Ectodermal cell (in vitro differentiated cells): Measurements from ENCODE around the gene TREX2.

Source experiments
- H3K27ac ChIP-seq: 2 replicates; pipeline ENCODE4 v1.7.0; 2013; ENCODE audit warnings: mild to moderate bottlenecking, low read depth, low read length; ENCODE audit not compliant: insufficient read depth, poor library complexity, severe bottlenecking
- H3K27me3 ChIP-seq: 2 replicates; pipeline ENCODE4 v1.7.0; 2013; ENCODE audit warnings: mild to moderate bottlenecking, low read length; ENCODE audit not compliant: insufficient read depth, control insufficient read depth, poor library complexity, severe bottlenecking
- H3K36me3 ChIP-seq: one replicate; pipeline ENCODE4 v1.7.0; 2013; ENCODE audit warnings: low read length; ENCODE audit not compliant: control insufficient read depth, insufficient read depth
- H3K4me1 ChIP-seq: one replicate; pipeline ENCODE4 v1.7.0; 2013; ENCODE audit warnings: low read length; ENCODE audit not compliant: control insufficient read depth, insufficient read depth
- H3K4me3 ChIP-seq: 2 replicates; pipeline ENCODE4 v1.7.0; 2013; ENCODE audit warnings: low read depth, low read length, control low read depth; ENCODE audit not compliant: insufficient read depth
- H3K9me3 ChIP-seq: 2 replicates; pipeline ENCODE4 v1.7.0; 2013; ENCODE audit warnings: mild to moderate bottlenecking, low read length, moderate library complexity; ENCODE audit not compliant: control insufficient read depth
- WGBS, 2 experiments: methylation state at CpG; one replicate each; pipeline ENCODE4 v1.1.7; 2013; ENCODE audit warnings: missing lambda C conversion rate in 2 of 2; 5-methylcytosine and 5-hydroxymethylcytosine counted together

Gene TREX2

DNA sequence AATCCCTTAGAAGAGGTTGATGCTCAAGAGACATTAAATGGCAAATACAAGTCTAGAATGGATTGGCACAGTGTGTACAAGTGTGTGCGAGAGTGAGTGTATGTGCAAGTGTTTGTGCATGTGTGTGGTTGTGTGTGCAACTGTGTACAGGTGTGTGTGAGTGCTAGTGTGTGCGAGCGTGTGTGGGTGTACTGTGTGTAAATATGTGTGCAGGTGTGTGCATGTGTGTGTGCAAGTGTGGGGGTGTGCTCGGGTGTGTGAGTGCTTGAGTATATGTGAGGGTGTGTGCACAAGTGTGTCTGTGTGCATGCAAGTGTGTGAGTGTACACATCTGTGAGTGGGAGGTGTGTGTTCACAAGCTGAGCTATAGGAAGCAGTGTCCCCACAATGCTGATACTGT lies 5.9 kb downstream of the TREX2 start:
- no peak overlapping the region for H3K4me3 ChIP-seq
- H3K27me3 ChIP-seq, result no peaks in the 10 kb centered on the region
- H3K36me3 ChIP-seq, result no peaks in the 10 kb centered on the region
- H3K4me1 ChIP-seq, result no peaks in the 10 kb centered on the region
- H3K9me3 ChIP-seq, result no peaks in the 10 kb centered on the region
- WGBS, 2 experiments, result 91 to 94% methylated on average over 4 of the region's 4 CpGs
- H3K27ac ChIP-seq, result no peak overlapping the region

DNA sequence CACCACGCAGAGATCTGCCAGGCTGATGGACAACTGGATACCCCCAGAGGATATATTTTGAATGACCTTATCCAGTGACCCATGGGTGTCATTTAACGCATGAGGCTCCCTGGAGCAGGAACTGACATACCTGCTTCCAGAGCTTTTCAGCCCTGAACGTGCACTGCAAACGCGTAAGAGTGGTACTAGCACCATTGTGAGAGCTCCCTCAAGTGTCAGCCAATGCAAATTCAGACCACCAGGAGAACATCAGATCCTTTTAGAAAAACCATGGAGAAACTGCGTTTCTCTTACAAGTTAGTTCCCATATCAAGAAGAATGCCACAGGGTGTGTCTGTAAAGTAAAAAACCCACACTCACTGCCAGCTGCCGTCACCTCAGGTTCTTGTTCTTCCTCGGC lies 7.3 kb downstream of the TREX2 start:
- WGBS, 2 experiments, result 43 to 44% methylated on average over 8 of the region's 8 CpGs
- Histone ChIP-seq H3K27me3 (no peaks in the 10 kb centered on the region), H3K4me1 (no peaks in the 10 kb centered on the region), H3K9me3 (no peaks in the 10 kb centered on the region), H3K36me3 (no peaks in the 10 kb centered on the region), H3K4me3 (no peak overlapping the region), H3K27ac (no peak overlapping the region)

DNA sequence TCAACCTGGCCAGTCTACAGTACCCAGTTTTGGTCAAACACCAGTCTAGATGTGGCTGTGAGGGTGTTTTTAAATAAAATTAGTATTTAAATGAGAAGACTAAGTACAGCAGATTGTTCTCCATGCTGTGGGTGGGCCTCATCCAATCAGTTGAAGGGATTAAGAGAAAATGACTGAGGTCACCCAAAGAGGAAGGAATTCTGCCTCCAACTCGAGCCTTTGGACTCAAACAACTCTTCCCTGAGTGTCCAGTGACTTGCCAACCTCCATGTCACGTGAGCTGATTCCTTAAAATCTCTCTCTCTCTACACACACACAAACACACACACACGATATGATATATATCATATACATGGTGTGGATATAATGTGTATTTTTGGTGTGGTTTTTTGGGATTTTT lies 10.0 kb downstream of the TREX2 start:
- H3K9me3 ChIP-seq, result no peaks in the 10 kb centered on the region
- H3K4me3 ChIP-seq, result no peak overlapping the region
- 54 to 77% methylated on average over 1 to 2 of the region's 3 CpGs for WGBS, 2 experiments
- no peaks in the 10 kb centered on the region for H3K36me3 ChIP-seq
- no peaks in the 10 kb centered on the region for H3K27me3 ChIP-seq
- H3K4me1 ChIP-seq, result no peaks in the 10 kb centered on the region
- no peak overlapping the region for H3K27ac ChIP-seq

DNA sequence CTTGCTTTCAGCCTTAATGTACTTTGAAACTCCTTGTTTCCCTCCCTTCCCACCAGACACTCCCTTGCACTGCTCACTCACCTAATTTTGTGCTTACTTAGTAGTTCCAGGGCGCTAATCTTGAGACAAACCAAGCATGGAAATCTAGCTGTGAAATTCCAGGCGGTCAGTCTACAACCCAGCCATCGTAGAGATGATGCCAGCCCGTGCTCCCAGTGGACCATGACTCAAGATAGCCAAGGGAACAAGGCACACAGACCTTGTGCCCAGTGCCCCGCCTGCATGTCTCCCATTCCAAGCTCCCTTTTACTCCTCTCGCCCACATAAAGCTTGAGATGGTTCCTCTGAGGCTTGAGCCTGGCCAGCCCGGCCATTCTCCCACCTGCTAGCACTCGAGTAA lies 11.1 kb downstream of the TREX2 start:
- Histone ChIP-seq H3K9me3 (no peaks in the 10 kb centered on the region), H3K27ac (no peak overlapping the region), H3K27me3 (no peaks in the 10 kb centered on the region), H3K36me3 (no peaks in the 10 kb centered on the region), H3K4me1 (no peaks in the 10 kb centered on the region), H3K4me3 (no peak overlapping the region)
- WGBS, 2 experiments, result 93 to 94% methylated on average over 8 of the region's 8 CpGs

DNA sequence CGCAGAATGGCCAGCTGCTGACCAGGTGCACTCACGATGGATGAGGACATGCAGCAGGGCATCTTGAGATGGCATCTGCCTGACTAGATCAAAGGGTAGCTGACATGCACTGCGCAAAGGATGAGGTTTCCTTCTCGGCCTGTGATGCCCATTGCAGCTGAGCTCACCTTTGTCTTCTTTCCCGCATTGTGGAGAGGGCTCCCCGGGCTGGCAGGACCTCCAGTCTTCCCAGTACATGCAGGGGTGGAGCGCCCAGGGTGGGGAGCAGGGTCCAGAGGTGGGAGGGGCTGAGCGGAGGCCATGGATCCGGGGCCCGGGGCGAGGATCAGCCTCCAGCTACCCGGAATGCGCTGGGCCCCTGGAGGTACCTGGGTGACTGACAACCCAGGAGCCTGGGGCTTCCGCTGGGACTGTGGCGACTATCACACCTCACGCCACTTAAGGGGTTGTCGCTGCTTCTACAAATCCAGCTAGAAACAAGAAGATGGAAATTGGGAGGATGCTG lies 12.0 kb downstream of the TREX2 start:
- 92 to 94% methylated on average over 17 of the region's 17 CpGs for WGBS, 2 experiments
- Histone ChIP-seq H3K4me1 (no peaks in the 10 kb centered on the region), H3K27me3 (no peaks in the 10 kb centered on the region), H3K4me3 (no peak overlapping the region), H3K9me3 (no peaks in the 10 kb centered on the region), H3K27ac (no peak overlapping the region), H3K36me3 (no peaks in the 10 kb centered on the region)

DNA sequence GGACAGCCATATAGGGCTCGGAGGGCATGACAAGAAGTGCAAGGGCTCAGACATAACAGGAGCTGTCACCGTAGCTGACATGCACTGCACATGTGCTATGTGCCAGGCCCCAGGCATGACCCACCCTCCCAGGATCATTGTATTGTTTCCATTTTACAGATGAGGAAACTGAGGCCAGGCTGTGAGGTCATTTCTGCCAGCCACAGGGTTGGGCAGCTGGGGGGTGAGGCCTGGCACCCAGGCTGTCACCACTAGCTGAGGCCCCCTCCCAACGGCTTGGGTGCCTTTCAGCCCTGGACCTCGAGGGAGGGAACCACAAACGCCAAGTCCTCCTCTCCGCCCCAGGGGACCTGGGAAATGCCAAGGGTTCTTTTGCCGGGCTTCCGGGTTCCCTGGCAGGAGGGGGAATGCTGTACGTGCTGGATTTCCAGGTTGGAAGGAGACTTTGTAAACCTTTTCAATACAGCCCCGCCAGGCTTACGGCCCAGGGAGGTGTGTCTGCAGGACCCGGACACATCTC lies 12.6 kb downstream of the TREX2 start:
- Histone ChIP-seq H3K27me3 (no peaks in the 10 kb centered on the region), H3K27ac (no peak overlapping the region), H3K4me3 (no peak overlapping the region), H3K9me3 (no peaks in the 10 kb centered on the region), H3K4me1 (no peaks in the 10 kb centered on the region), H3K36me3 (no peaks in the 10 kb centered on the region)
- WGBS, 2 experiments, result 80 to 81% methylated on average over 12 of the region's 12 CpGs

DNA sequence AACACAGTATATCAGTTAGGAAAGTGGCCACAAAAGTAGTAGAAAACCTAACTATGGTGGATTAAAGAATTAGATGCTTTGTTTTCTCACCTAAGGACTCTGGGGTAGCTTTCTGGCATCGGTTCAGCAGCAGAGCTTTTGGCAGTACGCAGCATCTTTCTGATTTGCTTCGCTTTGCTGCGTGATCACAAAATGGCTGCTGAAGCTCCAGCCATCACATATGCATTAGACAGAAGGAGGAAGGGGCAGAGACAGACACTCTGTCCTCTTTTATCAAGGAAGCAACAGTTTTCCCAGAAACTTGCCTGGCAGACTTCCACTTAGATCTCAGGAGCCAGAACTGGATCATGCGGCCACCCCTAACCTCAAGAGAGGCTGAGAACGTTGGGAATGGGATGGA lies 15.1 kb downstream of the TREX2 start:
- H3K27me3 ChIP-seq, result no peaks in the 10 kb centered on the region
- 92 to 95% methylated on average over 6 of the region's 6 CpGs for WGBS, 2 experiments
- no peaks in the 10 kb centered on the region for H3K4me1 ChIP-seq
- no peak overlapping the region for H3K27ac ChIP-seq
- no peaks in the 10 kb centered on the region for H3K9me3 ChIP-seq
- H3K4me3 ChIP-seq, result no peak overlapping the region
- H3K36me3 ChIP-seq, result no peaks in the 10 kb centered on the region

DNA sequence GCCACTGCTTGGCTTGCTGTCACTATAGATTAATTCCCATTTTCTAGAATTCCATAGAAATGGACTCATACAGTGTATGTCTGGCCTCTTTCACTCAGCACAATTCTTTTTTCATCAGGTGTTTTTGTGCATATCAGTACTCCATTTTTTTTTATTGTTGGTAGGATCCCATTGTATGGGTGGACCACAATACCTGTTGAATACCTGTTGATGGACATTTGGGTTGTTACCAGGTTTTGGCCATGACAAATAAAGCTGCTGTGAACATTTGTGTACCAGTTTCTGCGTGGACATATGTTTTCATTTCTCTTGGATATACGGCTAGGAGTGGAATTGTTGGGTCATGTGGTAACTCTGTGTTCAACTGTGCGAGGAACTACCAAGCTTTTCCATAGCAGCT lies 19.7 kb downstream of the TREX2 start:
- Histone ChIP-seq H3K9me3 (no peaks in the 10 kb centered on the region), H3K36me3 (no peaks in the 10 kb centered on the region), H3K27me3 (no peaks in the 10 kb centered on the region), H3K4me1 (no peaks in the 10 kb centered on the region), H3K27ac (no peak overlapping the region), H3K4me3 (no peak overlapping the region)
- 85 to 95% methylated on average over 3 of the region's 3 CpGs for WGBS, 2 experiments

DNA sequence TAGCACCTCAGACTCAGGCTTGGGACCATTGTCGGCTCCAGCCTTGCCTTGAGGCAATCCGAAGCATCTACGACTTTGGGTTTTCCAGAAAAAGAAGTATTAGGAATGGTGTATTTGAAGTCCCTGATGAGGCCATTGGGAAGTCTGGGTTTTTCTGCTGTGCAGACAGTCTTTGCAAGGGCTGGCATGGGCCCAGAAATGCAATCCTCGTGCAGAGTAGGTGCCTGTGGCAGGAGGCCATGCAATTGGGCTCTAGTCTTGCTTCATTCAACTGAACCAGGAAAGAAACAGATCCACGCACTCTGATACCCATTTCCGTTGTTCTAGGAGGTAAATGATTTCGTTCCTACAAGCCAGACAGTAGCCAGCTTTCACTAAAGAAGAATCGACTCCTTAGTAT lies 22.2 kb downstream of the TREX2 start:
- WGBS, 2 experiments, result 95 to 96% methylated on average over 8 of the region's 8 CpGs

DNA sequence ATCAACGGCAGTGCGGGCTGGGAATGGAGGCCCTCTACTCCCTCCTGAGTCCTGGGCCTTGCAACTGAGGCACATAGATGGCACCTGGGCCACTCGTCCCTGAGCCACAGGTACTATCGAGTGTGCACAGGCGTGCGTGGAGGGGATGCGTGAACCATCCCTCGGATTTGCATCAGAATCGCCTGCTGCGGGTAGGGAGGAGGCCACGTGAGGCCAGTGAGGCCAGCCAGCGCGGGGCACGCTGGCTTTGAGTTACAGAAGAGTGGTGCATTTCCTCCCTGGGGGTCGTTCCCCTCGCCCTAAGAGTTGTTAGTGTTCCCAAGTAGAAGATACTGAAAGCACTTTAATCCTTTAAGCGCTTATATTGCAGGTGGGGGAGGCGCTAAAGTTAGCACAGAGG lies 24.0 kb downstream of the TREX2 start:
- 86 to 89% methylated on average over 18 of the region's 18 CpGs for WGBS, 2 experiments
- Histone ChIP-seq H3K4me3 (no peak overlapping the region), H3K27me3 (no peaks in the 10 kb centered on the region), H3K4me1 (no peaks in the 10 kb centered on the region), H3K27ac (no peak overlapping the region), H3K9me3 (no peaks in the 10 kb centered on the region), H3K36me3 (no peaks in the 10 kb centered on the region)

More for the DNA sequence above, 22.2 kb downstream of the TREX2 start:
- Histone ChIP-seq H3K4me3 (no peak overlapping the region), H3K27me3 (no peaks in the 10 kb centered on the region), H3K27ac (no peak overlapping the region), H3K9me3 (no peaks in the 10 kb centered on the region), H3K36me3 (no peaks in the 10 kb centered on the region), H3K4me1 (no peaks in the 10 kb centered on the region)
